ENCODE results near the gene DCN.

DCN gene

DNA sequence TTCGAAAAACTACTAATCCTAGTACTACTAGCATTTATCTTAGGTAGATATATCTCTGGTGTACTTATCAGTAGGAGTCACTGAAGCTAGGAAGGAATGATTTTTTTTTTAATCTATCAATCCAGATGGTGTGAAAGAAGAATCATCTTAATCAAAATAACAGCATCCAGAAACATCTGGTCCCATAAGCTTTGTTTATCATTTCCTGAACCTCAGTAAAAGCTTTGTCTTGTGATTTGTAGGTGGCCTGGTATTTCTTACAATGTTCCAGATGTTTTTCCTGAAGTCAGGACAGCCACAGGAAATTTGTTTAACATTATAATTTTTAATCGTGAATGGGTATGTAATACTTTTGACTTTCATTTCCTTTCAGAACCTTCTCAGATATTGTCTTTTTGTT, 43.3 kb downstream of the DCN start:
- in situ Hi-C loops (cut with MboI; ENCODE audit: low pct_unique_long_range_greater_than_20kb, low sequenced_read_pairs, unreplicated experiment), result no loop called here
- TF ChIP-seq, protein P1, sequence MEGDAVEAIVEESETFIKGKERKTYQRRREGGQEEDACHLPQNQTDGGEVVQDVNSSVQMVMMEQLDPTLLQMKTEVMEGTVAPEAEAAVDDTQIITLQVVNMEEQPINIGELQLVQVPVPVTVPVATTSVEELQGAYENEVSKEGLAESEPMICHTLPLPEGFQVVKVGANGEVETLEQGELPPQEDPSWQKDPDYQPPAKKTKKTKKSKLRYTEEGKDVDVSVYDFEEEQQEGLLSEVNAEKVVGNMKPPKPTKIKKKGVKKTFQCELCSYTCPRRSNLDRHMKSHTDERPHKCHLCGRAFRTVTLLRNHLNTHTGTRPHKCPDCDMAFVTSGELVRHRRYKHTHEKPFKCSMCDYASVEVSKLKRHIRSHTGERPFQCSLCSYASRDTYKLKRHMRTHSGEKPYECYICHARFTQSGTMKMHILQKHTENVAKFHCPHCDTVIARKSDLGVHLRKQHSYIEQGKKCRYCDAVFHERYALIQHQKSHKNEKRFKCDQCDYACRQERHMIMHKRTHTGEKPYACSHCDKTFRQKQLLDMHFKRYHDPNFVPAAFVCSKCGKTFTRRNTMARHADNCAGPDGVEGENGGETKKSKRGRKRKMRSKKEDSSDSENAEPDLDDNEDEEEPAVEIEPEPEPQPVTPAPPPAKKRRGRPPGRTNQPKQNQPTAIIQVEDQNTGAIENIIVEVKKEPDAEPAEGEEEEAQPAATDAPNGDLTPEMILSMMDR (IDR thresholded peaks at IDR 0.05; ENCODE audit: extremely low read depth, insufficient read depth, missing control alignments), result no peak
- DNase-seq (ENCODE audit: low spot score), result no peak

DNA sequence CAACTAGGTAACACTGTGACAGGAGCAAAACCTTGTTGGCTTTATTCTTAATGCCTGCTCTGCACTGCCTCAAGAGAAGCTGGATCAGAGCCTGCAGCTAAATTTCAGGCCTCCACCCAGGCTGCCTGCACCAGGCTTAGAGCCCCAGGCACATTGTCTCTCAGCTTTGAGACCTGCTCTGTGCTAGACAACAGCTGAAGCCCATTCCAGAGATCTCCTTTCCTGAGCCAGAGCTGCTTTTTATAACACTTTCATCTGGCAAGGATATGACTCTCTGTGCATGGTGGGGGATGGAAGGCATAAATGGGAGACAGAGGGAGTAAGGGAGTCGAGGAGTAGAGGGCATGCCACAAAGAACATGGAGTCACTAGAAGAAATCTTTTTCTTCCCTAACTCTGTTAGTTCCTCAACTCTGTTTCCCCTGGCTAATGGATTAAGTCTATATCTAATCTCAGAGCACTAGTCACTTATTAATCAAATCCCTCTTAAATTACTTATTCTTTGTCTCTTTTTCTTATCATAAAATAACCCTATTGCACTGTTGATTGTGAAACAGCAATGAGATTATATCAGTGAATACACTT, 44.2 kb downstream of the DCN start:
- in situ Hi-C loops (cut with MboI; ENCODE audit: low pct_unique_long_range_greater_than_20kb, low sequenced_read_pairs, unreplicated experiment), result no loop called here
- TF ChIP-seq, protein P1 (IDR thresholded peaks at IDR 0.05; ENCODE audit: extremely low read depth, insufficient read depth, missing control alignments), result no peak
- DNase-seq (ENCODE audit: low spot score), result no peak

DNA sequence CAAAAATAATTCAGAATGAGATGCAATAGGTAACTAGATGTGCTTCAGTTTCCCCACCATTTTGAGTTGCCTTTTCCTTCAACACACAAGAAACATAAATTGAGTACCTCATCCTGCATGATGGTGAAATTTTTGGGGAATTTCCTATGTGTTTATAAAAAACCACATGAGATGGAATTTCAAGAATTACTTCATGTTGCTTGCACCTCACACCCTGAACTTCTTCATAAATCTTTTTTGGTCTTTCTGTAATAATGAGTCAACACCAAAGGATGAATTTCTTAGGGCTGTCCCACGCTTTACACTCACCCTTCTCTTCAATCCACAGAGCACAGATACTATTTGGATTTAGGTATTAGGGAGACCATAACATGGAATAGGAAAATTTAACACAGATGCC, 48.7 kb downstream of the DCN start:
- no peak for DNase-seq (ENCODE audit: low spot score)
- in situ Hi-C loops (cut with MboI; ENCODE audit: low pct_unique_long_range_greater_than_20kb, low sequenced_read_pairs, unreplicated experiment), result no loop called here
- TF ChIP-seq, protein P1 (IDR thresholded peaks at IDR 0.05; ENCODE audit: extremely low read depth, insufficient read depth, missing control alignments), result no peak

DNA sequence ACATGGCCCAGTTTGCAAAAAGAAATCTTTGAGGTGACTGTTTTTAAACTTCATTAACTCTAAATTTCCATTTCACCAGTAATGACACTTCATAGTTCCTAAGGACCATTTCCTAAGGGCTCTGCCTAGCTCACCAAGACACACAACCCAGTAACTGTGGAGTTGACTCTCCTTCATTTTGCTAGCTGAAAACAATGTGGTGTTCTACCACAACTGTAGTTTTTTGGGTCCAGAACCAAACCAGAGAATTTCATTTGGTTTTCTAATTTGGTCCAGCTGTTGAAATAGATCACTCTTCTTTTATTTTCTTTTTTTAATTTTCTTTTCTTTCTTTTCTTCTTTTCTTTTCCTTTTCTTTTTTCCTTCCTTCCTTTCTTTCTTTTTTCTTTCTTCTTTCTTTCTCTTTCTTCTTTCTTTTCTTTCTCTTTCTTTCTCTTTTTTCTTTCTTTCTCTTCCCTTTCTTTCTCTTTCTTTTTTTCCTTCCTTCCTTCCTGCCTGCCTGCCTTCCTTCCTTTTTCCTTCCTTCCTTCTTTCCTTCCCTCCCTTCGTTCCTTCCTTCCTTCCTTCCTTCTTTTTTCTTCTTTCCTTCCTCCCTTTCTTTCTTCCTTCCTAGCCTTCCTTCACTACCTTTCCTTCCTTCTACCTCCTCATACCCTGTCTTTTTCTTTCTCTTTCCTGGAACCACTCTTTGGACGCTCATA, 52.8 kb downstream of the DCN start:
- in situ Hi-C loops (cut with MboI; ENCODE audit: low pct_unique_long_range_greater_than_20kb, low sequenced_read_pairs, unreplicated experiment), result no loop called here
- TF ChIP-seq, protein P1 (IDR thresholded peaks at IDR 0.05; ENCODE audit: extremely low read depth, insufficient read depth, missing control alignments), result no peak
- no peak for DNase-seq (ENCODE audit: low spot score)

DNA sequence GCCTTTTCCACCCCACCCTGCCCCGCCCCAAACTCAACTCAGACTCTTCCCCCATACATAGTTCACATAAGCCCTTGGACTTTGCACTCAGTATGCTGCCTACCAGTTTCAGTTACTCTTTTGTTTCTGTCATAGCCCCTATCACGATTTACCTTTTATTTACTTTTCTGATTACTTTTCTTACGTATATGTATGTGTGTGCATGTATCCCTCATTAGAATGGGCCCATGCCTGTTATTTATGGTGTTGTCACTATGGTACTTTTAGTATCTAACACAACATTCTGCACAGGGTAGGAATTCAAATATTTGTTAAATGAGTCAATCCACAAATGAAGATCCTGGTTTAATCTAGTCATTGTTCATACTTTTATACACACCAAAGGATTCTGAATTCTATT, 54.9 kb downstream of the DCN start:
- no peak for DNase-seq (ENCODE audit: low spot score)
- TF ChIP-seq, protein P1 (IDR thresholded peaks at IDR 0.05; ENCODE audit: extremely low read depth, insufficient read depth, missing control alignments), result no peak
- in situ Hi-C loops (cut with MboI; ENCODE audit: low pct_unique_long_range_greater_than_20kb, low sequenced_read_pairs, unreplicated experiment), result no loop called here

DNA sequence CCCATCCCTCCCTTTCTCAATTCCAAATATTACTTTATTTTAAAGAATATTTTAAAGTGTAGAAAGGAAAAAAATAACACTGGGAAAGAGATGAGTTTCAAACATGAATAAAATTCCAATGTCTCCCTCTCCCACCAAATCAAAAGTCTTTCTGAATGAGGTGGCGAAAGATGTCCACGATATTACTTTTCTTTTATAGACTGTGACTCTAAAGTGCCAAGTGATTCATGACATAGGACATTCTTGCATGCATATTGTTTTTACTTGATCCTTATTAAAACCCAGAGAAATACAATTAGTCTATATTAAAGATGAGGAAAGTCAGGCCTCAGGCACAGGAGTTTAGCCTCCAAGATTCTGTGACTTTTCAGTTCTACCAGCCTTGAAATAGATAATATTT, 55.3 kb downstream of the DCN start:
- DNase-seq (ENCODE audit: low spot score), result no peak
- in situ Hi-C loops (cut with MboI; ENCODE audit: low pct_unique_long_range_greater_than_20kb, low sequenced_read_pairs, unreplicated experiment), result no loop called here
- TF ChIP-seq, protein P1 (IDR thresholded peaks at IDR 0.05; ENCODE audit: extremely low read depth, insufficient read depth, missing control alignments), result no peak
